ENCODE results near the gene CLEC11A. TPM values are rescaled to one million over a fixed set of nuclear protein-coding genes. Genes with fewer than 3 reads are reported as not detected.

CLEC11A gene
- total and polyA plus RNA-seq, 2 of the 8 experiments (the other 6 are each of a cell fraction or from before 2014, with no cell fraction given): 4.3 to 17.4 TPM

DNA sequence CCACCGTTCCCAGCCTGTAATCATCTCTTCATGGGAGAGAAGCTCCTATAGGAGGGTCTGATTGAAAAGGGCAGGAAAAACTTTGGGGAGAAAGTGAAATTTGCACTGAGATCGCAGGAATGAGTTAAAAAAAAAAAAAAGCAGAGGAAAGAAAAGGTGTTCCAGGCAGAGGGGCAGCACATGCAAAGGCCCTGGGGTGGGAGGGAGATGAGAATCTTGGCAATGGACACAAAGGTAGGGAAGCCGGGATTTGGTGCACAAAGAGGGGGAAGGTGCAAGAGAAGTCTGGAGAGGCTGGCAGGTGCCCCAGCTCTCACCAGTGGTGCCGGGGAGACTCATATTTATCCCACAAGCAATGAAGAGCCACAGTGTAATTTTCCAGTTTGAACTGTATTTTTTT is 30.7 kb downstream of the CLEC11A start:
- no peak overlapping the region for H2BK5ac ChIP-seq (ENCODE audit: low read depth, low read length)
- H3K36me3 ChIP-seq (ENCODE audit: control insufficient read depth in 2 of 4, insufficient read depth in 4 of 4, low read length in 3 of 4): no peaks in the 10 kb centered on the region
- no peak overlapping the region for H2AK5ac ChIP-seq (ENCODE audit: low read depth, low read length)
- no peak overlapping the region for H3K14ac ChIP-seq (ENCODE audit: insufficient read length)
- no peak overlapping the region for H4K5ac ChIP-seq (ENCODE audit: insufficient read length, low read depth, low read length)
- H3K56ac ChIP-seq (replicated peaks; ENCODE audit: insufficient read length, low read depth, low read length): no peak overlapping the region
- no peaks in the 10 kb centered on the region for H3K23me2 ChIP-seq (ENCODE audit: low read depth, low read length)
- TF ChIP-seq RNF2 (IDR thresholded peaks at IDR 0.05; ENCODE audit: borderline replicate concordance, low read depth, low read length, missing control alignments, poor library complexity, severe bottlenecking) (no peak), TBP (IDR thresholded peaks at IDR 0.05; ENCODE audit: low read depth, low read length) (no peak), MAX (IDR thresholded peaks at IDR 0.05) (no peak), HDAC2 (IDR thresholded peaks at IDR 0.05; ENCODE audit: borderline replicate concordance in 1 of 2, low read depth in 2 of 2, low read length in 2 of 2) (no peak), PHF8 (conservative IDR thresholded peaks at IDR 0.05; ENCODE audit: low read depth, low read length) (no peak), SP2 (IDR thresholded peaks at IDR 0.05; ENCODE audit: low read length) (no peak), HDAC6 (IDR thresholded peaks at IDR 0.05; ENCODE audit: low read depth, low read length) (no peak), KDM5A (IDR thresholded peaks at IDR 0.05; ENCODE audit: low read length) (no peak), RBBP5 (IDR thresholded peaks at IDR 0.05; ENCODE audit: borderline replicate concordance, low read depth, low read length) (no peak)
- WGBS, 2 experiments (ENCODE audit: extremely low coverage in 1 of 2, insufficient coverage in 1 of 2, insufficient read length in 1 of 2, insufficient replicate concordance in 2 of 2, low coverage in 1 of 2, low lambda C conversion rate in 2 of 2, missing lambda C conversion rate in 1 of 2): 85% methylated on average over 4 of the region's 4 CpGs; no CpG with 5 or more reads in 1 of the 2 experiments
- H3K4me1 ChIP-seq (replicated peaks in 1 of 4; ENCODE audit: control insufficient read depth in 3 of 4, insufficient read depth in 4 of 4, low read length in 3 of 4): no peaks in the 10 kb centered on the region
- peaks cover 0 to 1% (median 0%) of the 10 kb centered on the region in 4 experiments; a peak in 1 of 7 replicates for H3K27me3 ChIP-seq (replicated peaks in 1 of 4; ENCODE audit: control insufficient read depth in 3 of 4, extremely low read depth in 1 of 4, insufficient read depth in 3 of 4, low read length in 3 of 4)
- ChIA-PET CTCF (ENCODE audit: partially characterized antibody) (interaction anchor here (0.6 to 1.4 kb wide), 5 partner anchors 29 to 860 kb away, joined by 3 to 6 read pairs (median 3); no protein-coding TSS in a partner anchor), POLR2A (ENCODE audit: partially characterized antibody) (interaction anchor here (1.7 kb wide), 1 partner anchor 50 kb away, joined by 4 read pairs; no protein-coding TSS in a partner anchor)
- FAIRE-seq (no peak), DNase-seq (ENCODE audit: low read depth in 1 of 2, low spot score in 2 of 2) (no peak)
- no peaks in the 10 kb centered on the region for H3K79me2 ChIP-seq (ENCODE audit: control insufficient read depth in 1 of 2, insufficient read depth in 2 of 2, low read length in 2 of 2)
- H3K4ac ChIP-seq (replicated peaks; ENCODE audit: insufficient read length, low read depth, low read length): no peak overlapping the region
- no peak overlapping the region for H2BK20ac ChIP-seq (ENCODE audit: low read length)
- no peak overlapping the region for H2BK120ac ChIP-seq (replicated peaks; ENCODE audit: low read depth, low read length)
- H2BK15ac ChIP-seq (ENCODE audit: low read length): no peak overlapping the region
- no peak overlapping the region for H2AFZ ChIP-seq (ENCODE audit: low read length)
- H3K9ac ChIP-seq (replicated peaks in 1 of 4; ENCODE audit: extremely low read depth in 1 of 4, low read depth in 3 of 4, low read length in 3 of 4): no peak overlapping the region
- H2BK12ac ChIP-seq (ENCODE audit: low read depth, low read length): no peak overlapping the region
- H3K4me2 ChIP-seq (ENCODE audit: insufficient read depth in 1 of 2, low read depth in 2 of 2, low read length in 2 of 2): no peak overlapping the region
- no peaks in the 10 kb centered on the region for H3K79me1 ChIP-seq (ENCODE audit: low read depth, low read length)
- no peak overlapping the region for H4K8ac ChIP-seq (ENCODE audit: extremely low read depth, insufficient read depth, low read length)
- no peak overlapping the region for H3K18ac ChIP-seq (ENCODE audit: extremely low read depth, low read length)
- H3K23ac ChIP-seq (ENCODE audit: insufficient read length): no peak overlapping the region
- no peaks in the 10 kb centered on the region for H4K20me1 ChIP-seq (replicated peaks in 1 of 2; ENCODE audit: control insufficient read depth in 1 of 2, insufficient read depth in 2 of 2, low read length in 2 of 2)
- H4K91ac ChIP-seq (replicated peaks; ENCODE audit: insufficient read length, low read length): no peak overlapping the region
- H3K4me3 ChIP-seq (ENCODE audit: extremely low read depth in 1 of 4, insufficient read depth in 2 of 4, low read depth in 3 of 4, low read length in 4 of 4): no peak overlapping the region
- no peak overlapping the region for H3K27ac ChIP-seq (ENCODE audit: low read depth, low read length)
- H3K9me3 ChIP-seq (ENCODE audit: insufficient read depth in 2 of 2, low read depth in 1 of 2, low read length in 1 of 2): no peaks in the 10 kb centered on the region
